Measurements from ENCODE around the gene UNC13A. TPM values are rescaled to one million over a fixed set of nuclear protein-coding genes. Genes with fewer than 3 reads are reported as not detected.

UNC13A gene
- total and polyA plus RNA-seq, 2 of the 8 experiments (the other 6 are each of a cell fraction or from before 2014, with no cell fraction given) = 13.1 to 47.6 TPM

DNA sequence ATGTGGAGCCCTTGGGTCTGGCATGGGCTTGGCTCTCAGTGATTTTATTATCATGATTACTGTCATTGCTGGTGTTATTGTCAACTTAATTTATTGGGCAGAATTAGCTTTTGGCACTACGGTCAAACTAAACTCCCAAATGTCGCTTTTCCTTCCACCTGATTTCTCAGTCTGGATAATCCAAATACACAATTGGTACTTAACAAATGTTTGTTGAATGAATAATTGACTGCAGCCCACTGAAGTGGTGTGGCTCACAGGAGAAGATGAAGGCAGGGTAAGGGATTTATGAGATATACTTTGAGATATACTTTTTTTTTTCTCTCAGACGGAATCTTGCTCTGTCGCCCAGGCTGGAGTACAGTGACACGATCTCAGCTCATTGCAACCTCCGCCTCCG lies 131.2 kb downstream of the UNC13A start:
- Histone ChIP-seq H3K56ac (replicated peaks; ENCODE audit: insufficient read length, low read depth, low read length) (no peak overlapping the region), H2AFZ (ENCODE audit: low read length) (no peak overlapping the region), H3K27ac (ENCODE audit: low read depth, low read length) (no peak overlapping the region), H3K36me3 (ENCODE audit: control insufficient read depth in 2 of 4, insufficient read depth in 4 of 4, low read length in 3 of 4) (peaks cover 0 to 4% (median 0%) of the 10 kb centered on the region in 4 experiments; a peak in 1 of 8 replicates), H3K4ac (replicated peaks; ENCODE audit: insufficient read length, low read depth, low read length) (no peak overlapping the region), H3K4me2 (ENCODE audit: insufficient read depth in 1 of 2, low read depth in 2 of 2, low read length in 2 of 2) (no peak overlapping the region; a peak in 1 of 4 replicates), H2AK5ac (ENCODE audit: low read depth, low read length) (no peak overlapping the region), H4K20me1 (replicated peaks in 1 of 2; ENCODE audit: control insufficient read depth in 1 of 2, insufficient read depth in 2 of 2, low read length in 2 of 2) (peaks cover 2 to 4% of the 10 kb centered on the region in 2 experiments), H2BK5ac (ENCODE audit: low read depth, low read length) (no peak overlapping the region), H3K9ac (replicated peaks in 1 of 4; ENCODE audit: extremely low read depth in 1 of 4, low read depth in 3 of 4, low read length in 3 of 4) (no peak overlapping the region), H2BK15ac (ENCODE audit: low read length) (no peak overlapping the region), H3K4me3 (ENCODE audit: extremely low read depth in 1 of 4, insufficient read depth in 2 of 4, low read depth in 3 of 4, low read length in 4 of 4) (no peak overlapping the region), H3K4me1 (replicated peaks in 1 of 4; ENCODE audit: control insufficient read depth in 3 of 4, insufficient read depth in 4 of 4, low read length in 3 of 4) (peaks cover 0 to 7% (median 3%) of the 10 kb centered on the region in 4 experiments; a peak in 5 of 7 replicates), H3K9me3 (ENCODE audit: insufficient read depth in 2 of 2, low read depth in 1 of 2, low read length in 1 of 2) (no peaks in the 10 kb centered on the region), H2BK20ac (ENCODE audit: low read length) (no peak overlapping the region), H4K5ac (ENCODE audit: insufficient read length, low read depth, low read length) (no peak overlapping the region), H3K14ac (ENCODE audit: insufficient read length) (no peak overlapping the region), H3K79me1 (ENCODE audit: low read depth, low read length) (no peaks in the 10 kb centered on the region), H3K27me3 (replicated peaks in 1 of 4; ENCODE audit: control insufficient read depth in 3 of 4, extremely low read depth in 1 of 4, insufficient read depth in 3 of 4, low read length in 3 of 4) (peaks cover 0 to 7% (median 2%) of the 10 kb centered on the region in 4 experiments; a peak in 2 of 7 replicates), H3K79me2 (ENCODE audit: control insufficient read depth in 1 of 2, insufficient read depth in 2 of 2, low read length in 2 of 2) (no peaks in the 10 kb centered on the region; a peak in 1 of 4 replicates), H2BK120ac (replicated peaks; ENCODE audit: low read depth, low read length) (no peak overlapping the region), H4K8ac (ENCODE audit: extremely low read depth, insufficient read depth, low read length) (no peak overlapping the region), H3K23me2 (ENCODE audit: low read depth, low read length) (peaks cover 9% of the 10 kb centered on the region; the same call in 1 of the 2 replicates), H4K91ac (replicated peaks; ENCODE audit: insufficient read length, low read length) (no peak overlapping the region), H3K18ac (ENCODE audit: extremely low read depth, low read length) (no peak overlapping the region), H2BK12ac (ENCODE audit: low read depth, low read length) (no peak overlapping the region), H3K23ac (ENCODE audit: insufficient read length) (no peak overlapping the region)
- FAIRE-seq (no peak), DNase-seq (ENCODE audit: low read depth in 1 of 2, low spot score in 2 of 2) (no peak)
- CTCF ChIA-PET (ENCODE audit: partially characterized antibody) = interaction anchor here (0.6 to 4.8 kb wide), 14 partner anchors 9 to 842 kb away, joined by 3 to 28 read pairs (median 4); partner anchors contain the start of gene NXNL1
- POLR2A ChIA-PET (ENCODE audit: partially characterized antibody) = interaction anchor here (0.9 to 1.5 kb wide), 3 partner anchors 22 to 238 kb away, joined by 3 to 4 read pairs (median 3); partner anchors contain the start of gene B3GNT3
- 82% methylated on average over 7 of the region's 7 CpGs; no CpG with 5 or more reads in 1 of the 2 experiments for WGBS, 2 experiments (ENCODE audit: extremely low coverage in 1 of 2, insufficient coverage in 1 of 2, insufficient read length in 1 of 2, insufficient replicate concordance in 2 of 2, low coverage in 1 of 2, low lambda C conversion rate in 2 of 2, missing lambda C conversion rate in 1 of 2)
- TF ChIP-seq PHF8 (conservative IDR thresholded peaks at IDR 0.05; ENCODE audit: low read depth, low read length) = no peak
- no peak for TF ChIP-seq SIX5 (IDR thresholded peaks at IDR 0.05; ENCODE audit: low read depth, low read length)
- TF ChIP-seq, protein P1, sequence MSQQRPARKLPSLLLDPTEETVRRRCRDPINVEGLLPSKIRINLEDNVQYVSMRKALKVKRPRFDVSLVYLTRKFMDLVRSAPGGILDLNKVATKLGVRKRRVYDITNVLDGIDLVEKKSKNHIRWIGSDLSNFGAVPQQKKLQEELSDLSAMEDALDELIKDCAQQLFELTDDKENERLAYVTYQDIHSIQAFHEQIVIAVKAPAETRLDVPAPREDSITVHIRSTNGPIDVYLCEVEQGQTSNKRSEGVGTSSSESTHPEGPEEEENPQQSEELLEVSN (IDR thresholded peaks at IDR 0.05) = no peak
- no peak for TF ChIP-seq HDAC2 (IDR thresholded peaks at IDR 0.05; ENCODE audit: borderline replicate concordance in 1 of 2, low read depth in 2 of 2, low read length in 2 of 2)
- TF ChIP-seq, protein P2, sequence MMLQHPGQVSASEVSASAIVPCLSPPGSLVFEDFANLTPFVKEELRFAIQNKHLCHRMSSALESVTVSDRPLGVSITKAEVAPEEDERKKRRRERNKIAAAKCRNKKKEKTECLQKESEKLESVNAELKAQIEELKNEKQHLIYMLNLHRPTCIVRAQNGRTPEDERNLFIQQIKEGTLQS (IDR thresholded peaks at IDR 0.05; ENCODE audit: insufficient read depth, low read depth, low read length) = no peak
- TF ChIP-seq EGR1 (IDR thresholded peaks at IDR 0.05; ENCODE audit: borderline replicate concordance, low read depth, low read length) = no peak
- no peak for TF ChIP-seq SP4 (IDR thresholded peaks at IDR 0.05; ENCODE audit: low read length)
- TF ChIP-seq ASH2L (IDR thresholded peaks at IDR 0.05; ENCODE audit: low read length) = no peak
- no peak for TF ChIP-seq KDM1A (IDR thresholded peaks at IDR 0.05; ENCODE audit: borderline replicate concordance, low read length)
- TF ChIP-seq CEBPB (IDR thresholded peaks at IDR 0.05; ENCODE audit: low read depth, low read length) = no peak
- TF ChIP-seq, protein P3, sequence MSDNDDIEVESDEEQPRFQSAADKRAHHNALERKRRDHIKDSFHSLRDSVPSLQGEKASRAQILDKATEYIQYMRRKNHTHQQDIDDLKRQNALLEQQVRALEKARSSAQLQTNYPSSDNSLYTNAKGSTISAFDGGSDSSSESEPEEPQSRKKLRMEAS (IDR thresholded peaks at IDR 0.05) = no peak
